Stimulated activated CD8-positive, alpha-beta memory T cell treated with anti-CD3 and anti-CD28 coated beads, Interleukin-2, amount 100 ng/mL, for 48 hours (primary cell): Measurements from ENCODE around the gene RGPD3.
"Not testable (repeated sequence)": the region's sequence is repeated elsewhere in the genome, so short reads cannot be mapped to it uniquely, and the experiment has no call there.

ENCODE experiments used
- DNase-seq, 2 donors: peaks; one replicate each; pipeline ENCODE4 v3.0.0-alpha.2; 2020; ENCODE audit warnings: low read depth in 2 of 2

Gene RGPD3

GRCh38 chr2:106468107-106468506, at the start of gene RGPD3:
TSS of gene RGPD3 (minus strand) at chr2:106468413. CDS start at chr2:106468288, 125 bp downstream.
- not testable (repeated sequence) for DNase-seq

DNA sequence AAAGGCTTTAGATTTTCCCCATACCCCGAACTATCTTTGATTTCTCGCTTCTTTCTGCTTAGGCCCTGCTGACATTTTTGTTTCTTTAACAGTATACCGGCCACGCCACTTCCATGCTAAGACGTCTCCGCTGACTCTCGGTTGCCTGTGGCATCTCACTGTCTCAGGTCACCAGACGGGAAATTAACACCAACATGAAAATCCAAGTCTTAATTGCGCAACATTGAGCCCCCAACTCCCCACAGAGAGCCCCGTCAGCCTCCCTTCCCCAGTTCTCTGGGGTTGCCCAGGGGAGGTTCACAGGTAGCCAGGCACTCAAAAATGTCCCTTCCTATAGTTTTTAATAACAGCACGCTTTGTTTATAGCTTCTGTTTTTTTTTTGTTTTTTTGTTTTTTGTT, 49.1 kb upstream of the RGPD3 start:
- DNase-seq = no peak

- no peak for DNase-seq
Observed at GRCh38 chr2:106516864-106517263, 48.7 kb upstream of the RGPD3 start.

DNA sequence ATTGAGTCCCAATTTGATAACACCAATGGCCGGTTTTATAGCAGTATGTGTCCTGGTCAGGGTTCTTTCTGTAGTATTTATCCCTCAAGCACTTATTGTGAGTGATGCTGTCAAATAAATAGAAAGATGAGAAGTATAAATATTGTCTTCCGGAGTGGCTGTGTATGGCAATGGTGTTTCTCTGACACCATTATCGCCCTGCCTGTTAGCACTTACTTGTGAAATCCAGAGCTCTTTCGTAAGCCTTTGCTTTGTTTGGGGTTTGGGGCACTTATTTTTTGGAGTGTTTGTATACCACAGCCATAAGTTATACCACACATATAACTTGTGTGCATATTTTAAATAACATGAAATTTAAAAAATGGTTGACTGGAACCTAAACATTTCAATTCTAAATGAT, 48.2 kb upstream of the RGPD3 start:
- DNase-seq = no peak

- DNase-seq = not testable (repeated sequence)
Observed at GRCh38 chr2:106514827-106515226, 46.6 kb upstream of the RGPD3 start.

GRCh38 chr2:106513391-106513790, 45.2 kb upstream of the RGPD3 start:
- not testable (repeated sequence) for DNase-seq

GRCh38 chr2:106511934-106512333, 43.7 kb upstream of the RGPD3 start:
- not testable (repeated sequence) for DNase-seq

DNA sequence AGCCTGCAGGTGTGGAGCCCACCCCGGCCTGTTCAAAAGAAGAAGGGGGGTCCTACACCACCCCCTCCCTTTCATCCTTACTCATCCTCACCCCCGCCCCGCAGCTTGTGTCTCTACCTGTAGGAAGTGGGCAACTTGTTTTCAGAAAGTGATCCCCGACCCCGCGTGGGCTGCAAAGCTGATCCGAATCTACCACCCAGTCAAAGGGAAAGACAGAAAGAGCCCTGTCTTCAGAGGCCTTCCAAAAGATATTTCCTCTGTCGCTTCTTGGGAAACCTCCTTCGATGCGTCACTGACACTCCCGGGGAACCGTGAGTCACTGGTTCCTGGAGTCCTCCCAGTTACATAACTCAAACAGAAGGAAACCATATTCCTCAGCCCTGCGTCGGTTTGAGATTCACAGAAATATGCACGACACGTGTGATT, 43.3 kb upstream of the RGPD3 start:
- DNase-seq = peak in 1 of 2 donors; percentile 42

GRCh38 chr2:106510791-106511190, 42.6 kb upstream of the RGPD3 start:
- DNase-seq = not testable (repeated sequence)

GRCh38 chr2:106509374-106509770, 41.2 kb upstream of the RGPD3 start:
- DNase-seq = not testable (repeated sequence)

- not testable (repeated sequence) for DNase-seq
Observed at GRCh38 chr2:106508660-106509373, 40.6 kb upstream of the RGPD3 start.

- not testable (repeated sequence) for DNase-seq
Observed at GRCh38 chr2:106506002-106506687, 37.9 kb upstream of the RGPD3 start.

GRCh38 chr2:106504787-106505186, 36.6 kb upstream of the RGPD3 start:
- not testable (repeated sequence) for DNase-seq

- DNase-seq = not testable (repeated sequence)
Observed at GRCh38 chr2:106504192-106504591, 36.0 kb upstream of the RGPD3 start.

DNA sequence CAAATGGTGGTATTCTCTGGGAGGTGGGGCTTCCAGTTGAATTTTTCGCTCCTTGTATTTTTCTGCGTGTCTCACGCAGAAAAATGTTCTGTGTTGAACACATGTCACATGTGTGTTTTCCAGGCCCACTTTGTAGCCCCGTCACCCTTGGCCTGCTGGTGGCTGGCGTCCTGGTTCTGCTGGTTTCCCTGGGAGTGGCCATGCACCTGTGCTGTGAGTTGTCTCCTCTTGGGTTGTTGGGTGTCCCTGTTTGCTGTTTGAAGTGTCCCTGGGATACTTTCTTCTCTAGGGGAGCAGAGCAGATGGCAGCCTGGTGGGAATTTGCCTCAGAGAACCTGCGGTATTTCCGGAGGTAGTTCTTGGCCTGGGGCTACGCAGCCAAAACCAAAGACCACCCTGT, 34.1 kb upstream of the RGPD3 start:
- DNase-seq = not testable (repeated sequence)

GRCh38 chr2:106500350-106500749, 32.1 kb upstream of the RGPD3 start:
- not testable (repeated sequence) for DNase-seq

GRCh38 chr2:106498549-106498948, 30.3 kb upstream of the RGPD3 start:
- DNase-seq = not testable (repeated sequence)

- DNase-seq = not testable (repeated sequence)
Observed at GRCh38 chr2:106492913-106493312, 24.7 kb upstream of the RGPD3 start.

DNA sequence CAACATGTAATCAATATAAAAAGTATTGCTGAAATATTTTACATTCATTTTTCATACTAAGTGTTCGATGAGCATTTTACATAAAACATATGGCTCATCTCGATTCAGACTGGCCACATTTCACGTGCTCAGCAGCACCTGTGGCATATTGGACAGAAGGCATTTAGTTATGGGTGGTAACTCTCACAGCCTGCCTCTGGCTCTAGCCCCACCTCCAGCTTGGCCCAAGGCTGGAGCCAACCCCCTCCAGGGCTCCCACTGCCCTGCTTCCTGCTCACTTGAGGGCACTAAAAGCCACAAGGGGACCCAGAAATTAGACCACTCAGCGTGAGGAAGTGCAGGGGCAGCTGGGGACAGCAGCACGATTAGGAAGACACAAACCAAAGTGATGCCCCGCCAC, 24.2 kb upstream of the RGPD3 start:
- not testable (repeated sequence) for DNase-seq

DNA sequence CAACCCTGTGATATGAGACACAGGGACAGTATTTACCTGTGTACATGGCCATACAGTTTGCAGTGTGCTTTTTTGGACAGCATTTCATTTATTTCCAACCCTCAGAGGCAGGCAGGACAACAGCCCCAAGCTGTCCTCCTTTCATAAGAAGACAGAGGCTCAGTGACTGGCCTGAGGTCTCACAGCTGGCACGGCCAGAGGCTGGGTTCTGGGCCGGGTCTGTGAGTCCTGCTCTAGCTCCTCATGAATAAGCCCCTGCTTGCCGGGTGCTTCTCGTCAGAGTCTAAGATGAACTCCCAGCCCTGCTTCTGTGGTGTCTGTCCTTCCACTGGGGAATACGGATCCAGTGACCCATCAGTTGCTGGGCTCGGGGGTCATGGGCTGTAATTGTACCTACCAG, 21.5 kb upstream of the RGPD3 start:
- DNase-seq = not testable (repeated sequence)

- DNase-seq = not testable (repeated sequence)
Observed at GRCh38 chr2:106487386-106488191, 19.4 kb upstream of the RGPD3 start.
